HCT116 (cell line): ENCODE measurements around the gene NCKAP5. TPM values are rescaled to one million over a fixed set of nuclear protein-coding genes. Genes with fewer than 3 reads are reported as not detected.

Experiments used
- ATAC-seq: fragments of 200-7000 bp; cut with Tn5 transposase; 2 replicates; pipeline ENCODE4 v1.9.1; 2020; ENCODE audit warnings: mild to moderate bottlenecking, moderate library complexity
- BruUV-seq: library from RNA; stranded (reverse); fragments of 400-500 nt; replicated peaks from 2 replicates; lab custom pipeline; 2021; lab: Mats Ljungman, UMichigan
- CTCF ChIA-PET: fragments of 300-600 bp; sonication (Branson Sonifier 250); formaldehyde crosslinking; loops from one replicate; lab custom pipeline; 2021; ENCODE audit warnings: antibody characterized with exemption; lab: Charles Lee
- POLR2A ChIA-PET: fragments of 300-600, 350-600 bp; sonication (Branson Sonifier 250); formaldehyde crosslinking; loops from one replicate; lab custom pipeline; 2021; ENCODE audit warnings: antibody characterized with exemption; lab: Charles Lee
- RAD21 ChIA-PET, 2 experiments: fragments of 300-600 bp; sonication (Branson Sonifier 250); formaldehyde crosslinking; loops; one replicate each; lab custom pipeline; 2023; ENCODE audit warnings: low total read pairs in 2 of 2; ENCODE audit not compliant: uncharacterized antibody in 2 of 2, unreplicated experiment in 2 of 2, low non-redundant PET in 1 of 2; lab: Charles Lee
- DNase-seq: peaks from one replicate; pipeline ENCODE4 v3.0.0-alpha.2; 2010; ENCODE audit warnings: low read depth, low spot score
- H2AFZ ChIP-seq: fragments of 200-600 bp; shearing (Covaris generic), sonication (generic); 2 replicates; pipeline ENCODE4 v1.6.1; 2017; ENCODE audit warnings: low read depth, mixed run types, mixed read lengths, antibody characterized with exemption, low read length; ENCODE audit not compliant: poor library complexity, severe bottlenecking
- H3K27ac ChIP-seq: 2 replicates; pipeline ENCODE4 v1.5.1; 2012; ENCODE audit warnings: low read depth, low read length
- H3K27me3 ChIP-seq: fragments of 200-600 bp; sonication (generic); 2 replicates; pipeline ENCODE4 v1.6.1; 2016; ENCODE audit warnings: mixed run types, low read length, mixed read lengths; ENCODE audit not compliant: insufficient read depth
- H3K36me3 ChIP-seq, 2 experiments: fragments of 200-500 bp in 1 of 2; fragments of 200-600 bp in 1 of 2; sonication (Bioruptor generic) in 1 of 2; sonication (generic) in 1 of 2; 2 replicates each; pipeline versions ENCODE4 v1.5.1 to v1.6.1; 2014 to 2016; ENCODE audit warnings: low read length in 2 of 2, inconsistent platforms in 1 of 2, mixed read lengths in 1 of 2, mixed run types in 1 of 2; ENCODE audit not compliant: insufficient read depth in 2 of 2, control insufficient read depth in 1 of 2
- H3K4me1 ChIP-seq, 2 experiments: fragments of 200-600 bp in 1 of 2; sonication (generic) in 1 of 2; 2 replicates each; pipeline versions ENCODE4 v1.5.1 to v1.6.1; 2012 to 2017; ENCODE audit warnings: low read length in 2 of 2, inconsistent platforms in 1 of 2, mild to moderate bottlenecking in 1 of 2, mixed read lengths in 1 of 2, mixed run types in 1 of 2, moderate library complexity in 1 of 2; ENCODE audit not compliant: insufficient read depth in 2 of 2, control insufficient read depth in 1 of 2
- H3K4me2 ChIP-seq: fragments of 200-600 bp; sonication (generic); 2 replicates; pipeline ENCODE4 v1.6.1; 2017; ENCODE audit warnings: mixed run types, low read length, mixed read lengths
- H3K4me3 ChIP-seq, 2 experiments: fragments of 200-600 bp in 1 of 2; sonication (generic) in 1 of 2; replicated peaks in 1 of 2; 2 replicates each; pipeline ENCODE4 v1.5.1; 2011 to 2016; ENCODE audit warnings: low read length in 2 of 2, control low read depth in 1 of 2, low read depth in 1 of 2, mild to moderate bottlenecking in 1 of 2, mixed read lengths in 1 of 2, mixed run types in 1 of 2
- H3K79me2 ChIP-seq: fragments of 200-600 bp; sonication (generic); 2 replicates; pipeline ENCODE4 v1.6.1; 2017; ENCODE audit warnings: mild to moderate bottlenecking, mixed run types, low read length, moderate library complexity, mixed read lengths; ENCODE audit not compliant: insufficient read depth
- H3K9ac ChIP-seq: fragments of 200-600 bp; sonication (generic); 2 replicates; pipeline ENCODE4 v1.6.1; 2016; ENCODE audit warnings: low read length, mixed read lengths
- H3K9me2 ChIP-seq: fragments of 200-600 bp; sonication (generic), shearing (Covaris generic); 2 replicates; pipeline ENCODE4 v1.6.1; 2017; ENCODE audit warnings: mixed run types, mild to moderate bottlenecking, moderate library complexity; ENCODE audit not compliant: insufficient read depth
- H3K9me3 ChIP-seq, 2 experiments: fragments of 200-500 bp in 1 of 2; fragments of 200-600 bp in 1 of 2; sonication (Bioruptor generic) in 1 of 2; sonication (generic) in 1 of 2; 2 replicates each; pipeline ENCODE4 v1.6.1; 2014 to 2017; ENCODE audit warnings: low read length in 2 of 2, mixed read lengths in 2 of 2, inconsistent platforms in 1 of 2, low read depth in 1 of 2, mild to moderate bottlenecking in 1 of 2, mixed run types in 1 of 2, moderate library complexity in 1 of 2; ENCODE audit not compliant: control insufficient read depth in 1 of 2, insufficient read depth in 1 of 2
- H4K20me1 ChIP-seq: fragments of 200-600 bp; sonication (generic), shearing (Covaris generic); 2 replicates; pipeline ENCODE4 v1.6.1; 2017; ENCODE audit warnings: mixed run types, mild to moderate bottlenecking, moderate library complexity; ENCODE audit not compliant: insufficient read depth
- CBX3 ChIP-seq: IDR thresholded peaks from 2 replicates; pipeline ENCODE4 v1.6.1; 2012; ENCODE audit warnings: low read depth
- ELF1 ChIP-seq: IDR thresholded peaks from 2 replicates; pipeline ENCODE4 v1.6.1; 2012; ENCODE audit warnings: low read depth, borderline replicate concordance
- EZH2 ChIP-seq: fragments of 200-600 bp; sonication (generic); IDR thresholded peaks from 2 replicates; pipeline ENCODE4 v1.6.1; 2017; ENCODE audit warnings: antibody characterized with exemption, mixed run types
- FOSL1 ChIP-seq: IDR thresholded peaks from 2 replicates; pipeline ENCODE4 v1.6.1; 2012; ENCODE audit warnings: low read depth
- JUND ChIP-seq: IDR thresholded peaks from 2 replicates; pipeline ENCODE4 v1.6.1; 2012
- SIN3A ChIP-seq: IDR thresholded peaks from 2 replicates; pipeline ENCODE4 v1.6.1; 2012; ENCODE audit warnings: low read depth
- TCF7L2 ChIP-seq: IDR thresholded peaks from 2 replicates; pipeline ENCODE4 v1.7.0; 2011; ENCODE audit warnings: borderline replicate concordance, inconsistent platforms; ENCODE audit not compliant: insufficient read depth, insufficient read length; ENCODE audit errors: extremely low read depth
- YY1 ChIP-seq: IDR thresholded peaks from 2 replicates; pipeline ENCODE4 v1.6.1; 2011; ENCODE audit warnings: low read length, low read depth, moderate library complexity, mild to moderate bottlenecking; ENCODE audit not compliant: insufficient replicate concordance; ENCODE audit errors: extremely low read depth
- ZFX ChIP-seq: fragments of 450-650 bp; IDR thresholded peaks from 2 replicates; pipeline ENCODE4 v1.6.1; 2017
- intact Hi-C: fragments of 100-400 bp; cut with micrococcal nuclease; formaldehyde crosslinking; loops from 2 replicates; pipeline ENCODE4 v1.10.0; 2022
- total RNA-seq: library from RNA; stranded (reverse); gene quantifications from one replicate; pipeline ENCODE4 v1.2.1, GENCODE V29; 2021; ENCODE audit not compliant: unreplicated experiment
- TF ChIP-seq, protein P1 (sequence below): IDR thresholded peaks from 2 replicates; pipeline ENCODE4 v1.6.1; 2011; ENCODE audit warnings: mild to moderate bottlenecking, low read length, moderate library complexity; ENCODE audit not compliant: insufficient replicate concordance; ENCODE audit errors: extremely low read depth

Gene NCKAP5
- total RNA-seq, 1 experiment from 2014 or later: 0.30 TPM

GRCh38 chr2:132860220-132860619 lies 708.0 kb downstream of the NCKAP5 start (continued):
- no peak for TF ChIP-seq ZFX
- TF ChIP-seq, protein P1, sequence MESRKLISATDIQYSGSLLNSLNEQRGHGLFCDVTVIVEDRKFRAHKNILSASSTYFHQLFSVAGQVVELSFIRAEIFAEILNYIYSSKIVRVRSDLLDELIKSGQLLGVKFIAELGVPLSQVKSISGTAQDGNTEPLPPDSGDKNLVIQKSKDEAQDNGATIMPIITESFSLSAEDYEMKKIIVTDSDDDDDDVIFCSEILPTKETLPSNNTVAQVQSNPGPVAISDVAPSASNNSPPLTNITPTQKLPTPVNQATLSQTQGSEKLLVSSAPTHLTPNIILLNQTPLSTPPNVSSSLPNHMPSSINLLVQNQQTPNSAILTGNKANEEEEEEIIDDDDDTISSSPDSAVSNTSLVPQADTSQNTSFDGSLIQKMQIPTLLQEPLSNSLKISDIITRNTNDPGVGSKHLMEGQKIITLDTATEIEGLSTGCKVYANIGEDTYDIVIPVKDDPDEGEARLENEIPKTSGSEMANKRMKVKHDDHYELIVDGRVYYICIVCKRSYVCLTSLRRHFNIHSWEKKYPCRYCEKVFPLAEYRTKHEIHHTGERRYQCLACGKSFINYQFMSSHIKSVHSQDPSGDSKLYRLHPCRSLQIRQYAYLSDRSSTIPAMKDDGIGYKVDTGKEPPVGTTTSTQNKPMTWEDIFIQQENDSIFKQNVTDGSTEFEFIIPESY: no peak
- TF ChIP-seq CBX3: no peak
- no peak for TF ChIP-seq SIN3A
- no peak for TF ChIP-seq YY1
- no peak for TF ChIP-seq TCF7L2
- TF ChIP-seq FOSL1: no peak
- TF ChIP-seq ELF1: no peak
- TF ChIP-seq JUND: no peak
- TF ChIP-seq, all 23 proteins: peak for 0

GRCh38 chr2:132859590-132859989 lies 708.7 kb downstream of the NCKAP5 start:
- no peaks in the 10 kb centered on the region for H3K9me3 ChIP-seq
- DNase-seq: no peak
- H3K4me1 ChIP-seq: no peaks in the 10 kb centered on the region
- BruUV-seq: no TSS peak
- POLR2A ChIA-PET: no interaction called here
- no peak overlapping the region for H3K4me2 ChIP-seq
- H3K9ac ChIP-seq: no peak overlapping the region
- H4K20me1 ChIP-seq: no peaks in the 10 kb centered on the region
- H3K4me3 ChIP-seq: no peak overlapping the region
- ATAC-seq: no peak
- H3K9me2 ChIP-seq: no peaks in the 10 kb centered on the region
- H3K27me3 ChIP-seq: 0 out of 2 replicates have a peak, but pooled peaks cover 9% of the 10 kb centered on the region
- H3K79me2 ChIP-seq: no peaks in the 10 kb centered on the region
- H3K36me3 ChIP-seq: no peaks in the 10 kb centered on the region
- no peak overlapping the region for H3K27ac ChIP-seq
- no peak overlapping the region for H2AFZ ChIP-seq
- RAD21 ChIA-PET: no interaction called here
- TF ChIP-seq JUND (no peak), EZH2 (no peak)
- TF ChIP-seq, all 23 proteins: peak for 0
- intact Hi-C loops: no loop called here
- CTCF ChIA-PET: no interaction called here
